AG09319 (cell line): Measurements from ENCODE around the gene TTC16.

ENCODE experiments used
- DNase-seq: peaks from one replicate; pipeline ENCODE4 v3.0.0-alpha.2; 2010; ENCODE audit warnings: low read depth; ENCODE audit errors: extremely low read depth
- CTCF ChIP-seq: IDR thresholded peaks from 2 replicates; pipeline ENCODE4 v1.5.1; 2011; ENCODE audit warnings: low read depth, mild to moderate bottlenecking, inconsistent platforms, low read length, moderate library complexity

The TTC16 gene

GRCh38 chr9:127722055-127722745, 6.3 kb downstream of the TTC16 start:
- no peak for TF ChIP-seq CTCF
- no peak for DNase-seq

- TF ChIP-seq CTCF, result no peak
- DNase-seq, result no peak
Measured at GRCh38 chr9:127723013-127723412, 7.1 kb downstream of the TTC16 start.

DNA sequence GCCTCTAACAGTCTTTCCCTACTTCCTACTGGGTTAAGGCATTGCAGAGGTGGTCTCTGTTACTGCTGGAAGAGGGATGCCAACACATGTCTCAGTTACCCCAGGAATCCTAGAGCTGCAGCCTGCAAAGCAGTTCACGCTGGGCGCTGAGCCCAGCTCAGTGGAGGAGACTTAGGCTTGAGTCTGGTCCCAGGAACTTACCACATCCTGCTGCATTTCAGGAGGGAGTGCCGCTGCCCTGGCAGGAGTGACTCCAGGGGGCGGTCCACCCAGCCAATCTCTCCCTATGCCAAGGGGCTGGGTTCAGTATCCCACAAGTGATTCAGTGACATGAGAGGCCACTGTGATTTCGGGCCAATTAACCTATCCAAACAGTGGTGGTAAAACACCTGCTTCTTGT, 7.6 kb downstream of the TTC16 start:
- DNase-seq, result peak; percentile 57
- TF ChIP-seq CTCF, result peak; percentile 20

DNA sequence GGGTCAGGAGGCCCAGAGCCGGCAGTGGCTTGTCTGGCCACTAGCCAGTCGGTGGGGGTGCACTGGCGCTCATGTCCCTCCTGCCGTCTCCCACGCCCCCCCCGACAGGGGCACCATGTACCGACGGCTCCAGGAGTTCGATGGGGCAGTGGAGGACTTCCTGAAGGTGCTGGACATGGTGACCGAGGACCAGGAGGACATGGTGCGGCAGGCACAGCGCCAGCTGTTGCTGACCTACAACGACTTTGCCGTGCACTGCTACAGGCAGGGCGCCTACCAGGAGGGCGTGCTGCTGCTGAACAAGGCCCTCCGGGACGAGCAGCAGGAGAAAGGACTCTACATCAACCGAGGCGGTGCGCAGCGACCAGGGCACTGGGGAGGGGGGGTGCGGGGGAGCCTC, 8.1 kb downstream of the TTC16 start:
- no peak for DNase-seq
- TF ChIP-seq CTCF, result no peak

DNA sequence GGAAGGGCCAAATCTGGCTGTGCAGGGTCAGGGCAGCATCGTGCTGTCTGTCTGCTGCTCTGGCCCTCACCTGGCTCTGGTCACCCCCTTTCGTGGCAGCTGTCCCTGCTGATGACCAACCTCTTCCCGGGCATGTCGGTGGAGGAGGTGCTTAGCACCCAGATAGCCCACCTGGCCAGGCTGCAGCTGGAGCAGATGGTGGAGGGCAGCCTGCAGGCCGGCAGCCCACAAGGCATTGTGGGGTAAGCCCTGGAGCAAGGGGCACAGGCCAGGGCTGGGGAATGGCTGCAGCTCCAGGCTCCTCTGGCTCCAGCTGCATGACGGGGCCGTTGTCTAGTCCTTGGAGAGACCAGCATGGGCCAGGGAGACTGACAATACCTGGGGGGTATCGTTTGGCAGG, 11.0 kb downstream of the TTC16 start:
- no peak for DNase-seq
- TF ChIP-seq CTCF, result no peak

DNA sequence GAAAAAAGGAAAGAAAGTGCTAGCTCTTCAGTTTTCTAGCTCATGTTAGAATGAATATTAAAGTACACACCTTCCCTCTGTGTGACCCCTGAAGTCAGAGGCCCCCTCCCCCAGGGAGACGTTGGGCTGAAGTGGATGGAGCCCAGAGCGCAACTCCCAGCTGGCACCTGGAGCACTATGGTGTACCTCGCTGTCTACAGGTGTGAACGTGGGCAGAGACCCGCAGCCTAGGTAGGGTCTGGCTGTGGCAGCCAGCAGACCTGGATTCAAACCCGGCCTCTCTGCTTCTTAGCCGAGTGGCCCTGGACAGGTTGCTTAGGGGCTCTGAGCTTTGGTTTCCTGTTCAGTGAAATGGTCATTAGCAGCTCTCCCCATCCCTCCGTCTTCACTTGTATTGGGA, 12.9 kb downstream of the TTC16 start:
- DNase-seq, result no peak

More for the DNA sequence above, 12.9 kb downstream of the TTC16 start:
- no peak for TF ChIP-seq CTCF
